Left forelimb (tissue), 1 donor: ENCODE data around the gene NEK10.

Experiments
- DNase-seq: peaks from one replicate; pipeline ENCODE4 v3.0.0-alpha.2; 2018; ENCODE audit warnings: low spot score

NEK10 gene

DNA sequence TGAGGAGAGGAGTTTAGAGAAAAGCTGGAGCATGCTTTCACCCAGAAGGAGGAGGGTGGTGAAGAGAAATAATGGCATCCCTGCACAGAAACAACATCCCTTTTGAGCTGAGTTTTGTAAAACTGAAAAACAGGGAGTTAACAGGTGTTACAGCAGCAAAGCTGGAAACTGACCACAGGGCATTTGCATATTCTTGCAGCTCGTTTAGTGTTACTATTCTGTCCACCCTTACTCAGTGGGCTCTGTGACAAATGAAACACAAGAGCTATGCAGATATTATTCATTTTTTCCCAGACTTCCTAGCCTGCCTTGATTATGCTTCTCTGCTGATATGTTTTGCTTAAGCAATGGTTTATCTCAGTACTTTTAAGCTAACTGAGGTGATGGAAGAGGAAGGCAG lies 272.0 kb downstream of the NEK10 start:
- no peak for DNase-seq

DNA sequence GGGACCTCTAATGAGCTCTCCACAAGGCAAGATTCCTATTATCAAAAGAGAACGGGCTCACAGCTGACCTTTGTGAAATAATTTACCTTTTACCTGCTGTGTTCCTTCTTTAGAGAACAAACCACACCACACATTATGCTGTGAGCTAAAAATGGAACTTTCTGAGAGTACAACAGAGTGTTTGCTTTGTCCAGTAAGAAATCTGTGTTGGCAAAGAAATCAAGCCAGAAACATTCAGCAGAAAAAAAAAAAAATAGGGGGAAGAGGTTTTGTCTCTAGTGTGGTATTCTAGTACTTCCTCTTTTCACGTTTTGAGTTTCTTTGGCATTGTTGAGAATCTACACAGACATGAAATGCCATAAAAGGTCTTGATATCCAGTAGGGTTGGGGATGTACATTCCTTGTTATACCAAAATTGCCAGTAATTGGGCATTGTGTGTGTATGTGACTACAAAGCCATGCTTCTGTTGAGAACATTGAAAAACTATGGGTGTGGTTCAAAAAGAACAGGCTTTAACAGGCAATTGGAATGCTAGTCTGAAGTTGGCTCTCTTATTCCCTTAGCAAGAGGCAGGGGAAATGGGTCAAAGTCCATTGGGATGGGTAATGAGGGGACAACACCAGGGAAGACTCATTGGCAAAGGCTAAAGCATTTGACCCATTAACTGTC lies 273.5 kb downstream of the NEK10 start:
- no peak for DNase-seq

DNA sequence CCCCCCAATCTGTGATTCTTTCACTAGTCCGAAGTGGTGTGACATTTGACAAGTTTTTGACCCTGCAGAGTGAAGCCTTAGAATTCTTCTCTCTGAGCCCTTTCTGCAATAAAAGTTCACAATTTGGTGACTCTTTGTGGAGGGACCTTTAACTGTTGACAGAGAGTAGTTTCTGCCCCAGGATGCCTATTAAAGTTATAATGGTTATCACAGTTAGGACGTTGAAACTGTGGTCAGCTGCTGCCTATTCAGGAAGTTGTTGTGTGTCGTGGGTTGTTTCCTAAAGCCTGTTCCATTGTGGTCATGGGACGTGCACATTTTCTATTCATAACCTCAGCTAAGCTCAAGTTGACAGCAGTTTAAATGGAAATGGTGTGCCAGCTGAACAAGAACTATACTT lies 274.5 kb downstream of the NEK10 start:
- no peak for DNase-seq

DNA sequence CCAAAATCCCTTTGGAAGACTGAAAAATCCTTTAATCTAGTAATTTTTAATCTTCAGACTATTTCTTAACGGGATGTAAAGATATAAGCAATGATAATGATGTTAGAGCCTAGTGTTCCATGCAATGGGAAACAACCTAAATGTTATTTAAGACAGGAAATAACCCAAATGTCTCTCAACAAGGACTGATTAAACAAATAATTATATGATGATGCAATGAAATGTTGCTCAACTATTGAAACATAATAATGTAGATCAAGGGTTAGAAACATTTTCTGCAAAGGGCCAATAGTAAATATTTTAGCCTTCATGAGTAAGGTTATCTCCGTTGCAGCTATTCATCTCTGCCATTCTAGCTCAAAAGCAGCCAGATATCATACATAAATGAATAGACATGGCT lies 275.4 kb downstream of the NEK10 start:
- DNase-seq: no peak

DNA sequence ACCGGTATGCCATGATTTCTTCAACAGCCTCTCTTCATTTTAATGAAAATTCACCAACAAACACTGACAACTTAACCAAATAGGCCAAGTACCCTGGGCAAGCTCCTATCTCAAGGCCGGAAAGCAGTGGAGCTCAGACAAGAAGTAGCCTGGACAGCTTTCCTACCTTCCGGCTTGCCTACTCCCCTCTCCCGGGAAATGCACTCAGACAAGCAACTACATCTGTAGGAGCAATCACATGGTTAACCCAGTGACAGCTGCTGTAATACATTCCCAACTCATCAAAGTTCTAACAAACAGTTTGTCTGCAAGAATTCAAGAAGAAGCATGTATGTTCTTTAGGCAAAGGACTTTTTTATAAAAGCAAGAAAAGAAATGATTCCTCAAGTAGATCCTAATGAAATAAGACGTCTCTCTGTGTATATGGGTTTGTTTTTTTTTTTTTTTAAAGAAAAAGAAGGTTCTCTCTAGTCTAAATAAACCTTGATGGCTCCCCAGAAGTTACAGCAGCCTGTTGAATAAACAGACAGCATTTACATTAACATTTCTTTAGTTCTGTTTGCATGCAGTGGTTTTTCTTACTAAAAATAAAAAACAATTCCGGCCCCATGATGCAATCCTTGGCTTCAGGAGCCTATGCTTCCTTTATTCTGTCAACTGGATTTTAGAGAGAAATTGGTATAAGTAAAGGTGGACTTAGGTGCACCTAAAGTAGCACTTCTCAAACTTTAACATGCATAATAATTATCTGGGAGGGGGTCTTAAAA lies 278.7 kb downstream of the NEK10 start:
- DNase-seq: no peak

DNA sequence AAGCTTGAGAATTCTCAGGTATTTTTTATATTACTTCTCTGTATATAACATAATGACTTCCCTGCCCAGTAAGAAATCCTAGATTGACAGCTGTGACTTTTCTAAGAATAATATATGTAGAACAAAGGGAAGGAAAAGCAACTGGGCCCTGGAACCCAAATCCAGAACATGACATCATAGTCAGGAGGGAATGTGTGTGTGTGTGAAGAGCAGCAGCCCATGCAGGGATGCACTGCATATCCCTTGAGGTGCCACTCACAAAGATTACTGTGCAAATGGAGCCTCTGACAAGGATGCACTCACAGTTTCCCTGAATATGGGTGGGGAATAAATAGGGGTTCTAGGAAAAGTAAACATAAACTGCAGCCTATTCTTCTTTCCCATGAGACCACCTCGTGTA lies 279.5 kb downstream of the NEK10 start:
- DNase-seq: no peak

DNA sequence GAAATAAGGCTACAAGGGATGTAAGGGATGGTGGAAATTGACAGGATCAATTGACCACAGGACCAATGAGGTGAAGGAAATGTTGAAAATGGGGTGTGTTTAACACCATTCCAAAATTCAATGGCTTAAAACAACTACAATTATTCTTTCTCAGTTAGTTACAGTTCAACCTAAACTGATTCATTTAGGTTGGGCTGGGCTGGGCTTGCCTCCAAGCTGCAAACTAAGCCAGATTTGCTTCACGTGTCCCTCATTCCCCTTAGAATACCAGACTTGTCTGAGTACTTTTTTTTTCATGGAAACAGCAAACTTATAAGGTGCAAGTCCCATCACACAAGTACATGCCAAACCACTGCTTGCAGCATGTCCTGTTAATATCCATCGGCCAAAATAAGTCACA lies 280.1 kb downstream of the NEK10 start:
- DNase-seq: no peak

DNA sequence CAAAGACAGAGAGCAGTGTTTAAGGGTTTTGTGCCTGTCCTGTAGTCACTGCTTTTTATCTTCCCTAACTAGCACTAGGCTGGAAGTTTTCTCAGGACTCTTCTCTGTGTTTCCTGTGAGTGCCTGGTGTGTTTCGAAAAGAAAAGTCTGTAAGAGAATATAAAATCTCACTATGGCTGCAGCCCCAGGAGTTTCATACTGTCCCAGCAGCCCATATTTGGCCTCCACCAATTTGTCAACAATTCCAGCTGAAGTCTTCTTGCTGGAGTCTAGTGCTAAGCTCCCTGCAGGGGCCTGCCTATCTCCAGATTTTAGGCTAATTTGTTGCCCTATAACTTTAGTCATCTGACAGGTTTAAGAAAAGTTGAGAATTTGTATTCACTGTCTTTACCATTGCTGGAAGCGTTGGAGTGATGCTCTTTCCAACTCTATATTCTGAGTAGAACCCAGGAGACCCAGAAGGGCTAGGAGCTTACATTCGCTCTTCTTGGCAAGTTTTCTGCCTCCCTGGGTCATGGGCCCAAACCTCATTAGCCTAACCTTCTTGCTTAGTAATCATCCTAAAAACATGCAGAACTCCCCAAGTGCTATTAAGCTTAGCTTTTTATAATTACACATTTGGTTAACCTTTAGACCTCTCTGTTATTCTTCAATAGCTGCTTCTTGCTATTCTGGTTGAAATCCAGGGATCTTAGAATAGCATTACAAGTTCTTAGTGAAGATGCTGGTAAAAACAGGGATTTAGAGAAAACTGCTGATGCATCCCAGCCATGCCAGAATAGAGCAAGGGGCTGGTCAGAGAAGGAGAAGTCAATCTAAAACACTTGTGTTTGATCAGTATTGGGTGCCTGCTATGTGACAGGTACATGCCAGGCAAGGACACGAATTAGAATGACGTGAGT lies 283.1 kb downstream of the NEK10 start:
- DNase-seq: no peak

DNA sequence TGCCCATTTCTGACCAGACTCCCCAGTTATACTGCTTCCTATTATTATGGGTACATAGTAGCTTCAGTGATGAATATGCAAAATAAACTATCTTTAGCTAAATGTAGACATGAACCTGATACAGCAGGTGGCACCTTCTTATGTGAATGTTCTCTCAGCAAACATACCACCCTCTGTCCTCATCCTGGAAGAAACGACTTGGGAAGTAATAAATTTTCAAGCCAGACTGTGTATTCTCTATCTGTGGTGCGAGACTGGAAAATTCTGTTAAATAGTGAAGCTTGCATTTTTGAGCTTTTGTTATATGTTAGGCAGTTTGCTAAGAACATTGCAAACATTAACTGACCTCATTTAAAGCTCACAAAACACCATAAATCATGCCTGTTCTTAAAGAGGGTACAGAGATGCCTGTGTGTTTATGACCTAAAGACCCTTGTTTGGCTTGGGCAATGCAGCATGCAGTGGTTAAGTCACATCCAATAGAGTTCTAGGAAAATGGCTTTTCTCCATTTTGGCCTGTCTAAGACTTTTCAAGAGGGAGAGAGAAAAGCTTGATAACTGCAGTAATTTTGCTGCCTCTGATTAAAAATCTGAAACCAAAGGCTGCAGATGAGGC lies 287.1 kb downstream of the NEK10 start:
- no peak for DNase-seq

DNA sequence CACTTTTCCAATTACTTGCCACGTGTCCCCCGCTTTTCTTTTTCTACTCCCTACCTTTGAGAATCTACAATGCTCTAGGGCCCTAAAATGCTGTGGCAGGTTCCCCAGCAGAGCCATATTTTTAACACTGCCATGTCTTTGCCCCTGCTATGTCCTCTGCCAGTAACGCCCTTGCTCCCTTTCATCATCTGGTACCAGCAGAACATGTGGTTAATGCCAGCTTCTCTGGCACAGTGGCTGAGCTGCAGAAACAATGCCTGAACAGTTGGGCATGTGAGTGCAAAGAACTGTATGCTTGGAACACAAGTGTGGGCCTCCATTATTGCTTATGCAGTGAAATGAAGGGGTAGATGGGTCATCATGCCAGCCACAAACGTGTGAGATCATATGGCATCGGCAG lies 287.6 kb downstream of the NEK10 start:
- no peak for DNase-seq

DNA sequence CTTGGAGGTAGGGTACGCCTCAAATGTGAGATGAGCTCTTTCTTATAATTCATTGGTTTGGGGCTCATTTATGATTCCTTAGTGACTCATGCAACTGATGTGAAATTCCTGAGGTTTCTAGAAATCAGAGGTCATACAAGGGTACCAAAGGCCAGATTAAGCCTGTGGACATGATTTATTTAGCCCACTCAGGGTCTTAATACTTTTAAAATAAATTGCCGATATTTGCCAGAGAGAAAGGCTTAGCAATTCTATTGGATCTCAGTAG lies 289.0 kb downstream of the NEK10 start:
- no peak for DNase-seq

DNA sequence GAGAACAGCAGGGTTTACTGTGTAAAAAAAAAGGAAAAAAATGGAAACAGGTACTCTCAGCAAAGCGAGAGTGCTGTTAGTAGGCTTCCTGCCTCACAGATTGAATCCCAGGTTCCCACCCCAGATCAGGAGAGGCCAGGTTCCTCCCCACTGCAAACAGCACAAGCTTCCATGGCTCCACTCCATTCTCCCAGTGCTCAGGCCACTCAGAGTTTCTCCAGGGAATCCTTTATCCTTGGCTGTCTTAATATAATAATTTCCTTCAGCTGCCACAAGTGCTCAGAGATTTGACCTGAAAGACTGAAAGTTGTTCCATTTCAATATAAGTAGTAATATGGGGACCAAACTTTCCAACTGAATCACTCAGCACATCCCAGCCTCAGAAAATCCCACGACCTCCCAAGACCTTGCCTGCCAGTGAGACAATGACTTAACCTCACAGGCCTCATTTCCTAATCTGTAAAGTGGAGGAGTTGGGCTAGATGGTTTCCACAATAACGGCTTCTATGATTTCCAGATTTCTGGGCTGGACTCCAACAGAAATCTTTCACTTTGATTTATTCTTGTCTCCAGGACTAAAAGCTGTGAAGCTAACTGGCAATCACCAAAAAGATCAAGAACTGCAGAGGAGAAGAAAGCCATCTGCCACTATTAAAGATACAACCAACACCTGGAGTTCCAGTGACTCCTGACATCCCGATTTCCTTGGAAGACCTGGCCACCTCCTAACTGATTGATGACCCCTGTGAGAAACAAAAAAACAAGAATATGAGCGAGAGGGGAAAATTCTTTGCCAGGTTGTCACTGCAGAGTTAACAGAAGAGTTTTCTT lies 289.5 kb downstream of the NEK10 start:
- no peak for DNase-seq

DNA sequence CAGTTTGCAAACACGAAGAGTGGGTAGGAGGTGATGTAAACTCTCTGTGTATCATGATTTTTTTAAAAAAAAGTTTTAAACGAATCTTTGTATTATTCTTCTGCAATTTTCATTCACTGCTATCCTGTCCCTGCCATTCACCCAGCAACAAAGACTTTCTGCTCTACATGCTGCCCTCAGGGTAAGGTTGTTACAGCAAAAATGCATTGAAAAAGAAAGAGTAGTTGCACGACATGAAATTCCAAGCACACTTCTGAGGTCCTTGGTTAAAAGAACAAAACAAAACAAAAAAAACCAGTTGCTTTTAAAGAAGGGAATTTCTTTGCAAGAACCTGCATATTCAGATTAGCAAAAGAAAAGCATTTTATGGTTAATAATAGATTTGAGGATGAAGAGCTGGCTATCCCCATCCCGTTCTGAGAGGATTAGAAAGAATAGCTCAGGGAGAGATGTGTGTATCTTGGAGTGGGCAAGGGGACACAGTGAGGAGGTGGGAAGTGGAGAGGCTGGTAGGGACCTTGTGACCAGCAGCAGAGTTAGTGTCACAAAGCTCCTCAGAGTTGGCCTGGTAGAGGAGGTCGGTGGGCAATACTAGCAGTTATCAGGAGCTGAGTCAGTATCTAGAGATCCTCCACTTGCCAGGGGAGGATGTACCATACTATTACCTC lies 290.8 kb downstream of the NEK10 start:
- no peak for DNase-seq

DNA sequence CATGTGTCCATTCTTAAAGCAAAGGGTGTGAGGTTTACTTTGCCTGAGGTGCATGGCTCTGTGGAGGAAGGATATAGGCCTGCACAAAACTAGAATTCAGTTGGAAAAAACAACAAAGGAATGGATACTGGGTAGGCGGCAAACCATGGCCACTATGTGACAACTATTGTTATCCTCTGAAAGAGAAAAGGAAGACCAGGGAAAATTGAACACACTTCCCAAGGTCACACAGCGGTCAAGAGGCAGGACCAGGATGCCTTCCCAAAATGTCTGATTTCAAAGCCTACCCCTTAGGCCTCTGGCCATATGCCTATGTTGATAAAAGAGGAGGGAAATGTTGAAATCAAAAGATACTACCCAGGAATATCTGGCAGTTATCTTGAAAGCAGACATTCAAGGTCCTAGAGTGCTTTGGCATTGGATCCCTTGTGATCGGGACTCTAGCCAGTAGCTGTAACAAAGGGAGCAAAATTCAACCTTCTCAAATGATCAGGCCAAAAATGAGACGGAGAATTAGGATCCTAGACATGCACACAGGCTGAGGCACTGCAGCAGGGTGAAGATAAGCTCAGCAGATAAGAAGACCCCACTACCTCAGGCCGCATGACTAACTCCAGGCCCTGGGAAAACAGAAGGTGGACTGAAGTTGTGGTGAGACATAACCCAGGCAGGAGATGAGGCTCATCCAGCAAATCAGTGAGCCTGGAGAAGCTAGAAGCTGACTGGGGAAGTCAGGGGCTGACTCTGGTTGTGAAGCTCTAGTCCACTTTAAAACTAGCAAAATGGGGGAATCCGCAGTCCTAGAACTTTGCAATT lies 292.2 kb downstream of the NEK10 start:
- DNase-seq: no peak

DNA sequence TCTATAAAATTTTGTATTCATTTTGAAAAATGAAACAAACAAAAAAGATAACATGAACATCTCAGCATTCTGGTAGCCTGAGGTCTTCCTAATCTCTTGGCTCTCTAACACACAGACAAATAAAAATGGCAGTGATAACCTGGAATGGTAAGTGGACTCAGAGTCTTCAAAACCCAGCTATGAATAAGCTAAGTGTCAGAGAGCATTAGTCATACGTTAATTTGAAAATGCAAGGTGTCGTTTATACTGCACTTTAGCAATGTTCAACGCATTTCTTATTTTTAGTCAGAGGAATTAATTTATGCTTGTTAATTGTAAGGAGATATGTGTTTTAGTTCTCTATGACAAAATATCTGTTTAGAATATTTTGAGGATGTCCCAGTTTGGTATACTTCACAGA lies 294.3 kb downstream of the NEK10 start:
- DNase-seq: no peak

DNA sequence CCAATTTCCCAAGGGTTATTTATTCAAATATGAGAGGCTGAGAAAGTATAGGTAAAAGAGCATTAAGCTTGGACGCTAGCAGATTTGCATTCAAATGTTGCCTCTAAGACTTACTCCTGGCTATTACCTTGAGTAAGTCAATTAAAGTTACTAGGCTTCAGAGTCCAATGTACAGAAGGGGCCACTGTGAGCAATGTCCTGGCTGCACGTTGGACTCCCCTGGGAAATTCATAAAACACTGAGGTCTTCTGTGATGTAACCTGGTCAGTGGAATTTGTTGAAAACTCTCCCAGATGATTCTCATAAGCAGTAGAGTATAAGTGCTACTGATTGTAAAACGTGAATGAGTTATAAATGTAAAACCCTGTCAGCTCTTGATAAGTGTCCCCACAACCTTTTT lies 295.3 kb downstream of the NEK10 start:
- DNase-seq: no peak

DNA sequence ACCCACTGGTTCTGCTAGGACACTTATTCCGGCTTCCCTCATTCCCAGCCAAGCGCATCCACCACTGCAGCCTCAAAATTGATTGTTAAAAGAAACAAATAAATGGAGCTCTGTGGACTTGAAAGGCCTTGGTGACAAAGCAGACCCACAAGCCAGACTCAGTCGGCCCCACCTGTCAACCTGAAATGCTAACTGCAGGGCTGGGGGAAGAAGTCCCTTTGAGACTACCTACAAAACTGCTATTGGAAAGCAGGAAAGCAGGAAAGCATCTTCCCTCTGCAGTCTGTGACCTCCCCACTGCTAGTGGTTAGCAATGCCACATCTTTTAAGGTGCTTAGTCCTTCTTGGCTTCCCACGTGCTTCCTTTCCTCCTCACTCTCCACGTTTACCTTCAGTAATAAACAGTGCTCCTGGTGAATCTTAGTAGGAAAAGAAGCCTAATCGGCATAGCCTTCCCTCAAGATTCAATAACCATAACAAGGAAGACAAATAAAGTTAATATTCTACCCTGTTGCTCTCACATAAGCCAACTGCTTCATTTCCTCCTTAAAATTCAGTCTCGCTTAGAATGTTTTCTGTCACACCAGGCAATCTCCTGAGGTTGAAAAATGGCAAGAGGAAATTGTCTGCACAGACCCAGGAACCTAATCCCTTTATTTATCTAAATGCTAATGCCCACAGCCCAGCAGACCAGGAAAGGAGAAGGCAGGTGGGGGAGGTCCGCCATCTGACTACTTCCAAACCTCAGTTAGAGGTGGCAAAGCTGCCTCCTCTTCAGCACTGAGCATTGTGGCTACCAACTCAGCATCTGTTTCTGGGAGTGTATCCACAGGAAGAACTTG lies 296.2 kb downstream of the NEK10 start:
- no peak for DNase-seq

DNA sequence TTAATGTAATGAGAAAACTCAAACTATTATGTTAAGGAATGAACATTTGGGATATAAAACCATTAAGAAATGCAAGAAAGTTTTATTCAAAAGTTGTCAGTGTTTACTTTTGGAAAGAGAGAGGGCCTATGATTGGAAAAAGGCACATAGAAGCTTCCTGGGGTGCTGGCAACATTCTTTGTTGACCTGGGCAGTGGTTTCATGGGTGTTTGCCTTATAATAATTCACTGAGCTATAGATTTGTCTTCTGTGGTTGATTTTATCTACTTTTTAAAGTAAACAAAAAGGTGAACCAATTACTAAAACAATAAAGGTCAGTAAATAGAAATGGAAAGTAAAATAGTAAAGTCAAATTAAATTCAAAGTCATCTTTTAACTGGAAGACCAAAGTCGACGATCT lies 308.8 kb downstream of the NEK10 start:
- no peak for DNase-seq
